PFSK-1 (cell line): ENCODE measurements around the gene EXOC7.

Experiments used
- FOXP2 ChIP-seq: optimal IDR thresholded peaks from 2 replicates; pipeline ENCODE3; 2011; ENCODE audit warnings: borderline replicate concordance, control low read depth, inconsistent platforms; ENCODE audit not compliant: insufficient read depth; ENCODE audit errors: extremely low read length, extremely low read depth
- POLR2AphosphoS5 ChIP-seq: IDR thresholded peaks from 2 replicates; pipeline ENCODE4 v1.6.1; 2012; ENCODE audit warnings: low read depth, mild to moderate bottlenecking, control low read depth, low read length, moderate library complexity
- REST ChIP-seq, 2 experiments: IDR thresholded peaks; 2 replicates each; pipeline versions ENCODE4 v1.6.1 to v1.8.0; 2011 to 2012; ENCODE audit warnings: low read depth in 2 of 2, low read length in 2 of 2, control low read depth in 1 of 2, inconsistent platforms in 1 of 2, mild to moderate bottlenecking in 1 of 2, moderate library complexity in 1 of 2; ENCODE audit not compliant: insufficient read depth in 1 of 2
- SIN3A ChIP-seq: IDR thresholded peaks from 2 replicates; pipeline ENCODE4 v1.6.1; 2012; ENCODE audit warnings: mild to moderate bottlenecking, low read length, moderate library complexity, borderline replicate concordance; ENCODE audit not compliant: insufficient read depth
- TAF1 ChIP-seq: IDR thresholded peaks from 2 replicates; pipeline ENCODE4 v1.6.1; 2012; ENCODE audit warnings: low read length, control low read depth, borderline replicate concordance; ENCODE audit not compliant: insufficient read depth

EXOC7 gene

GRCh38 chr17:76088041-76088867, 15.3 kb downstream of the EXOC7 start:
- TF ChIP-seq FOXP2 (no peak), POLR2AphosphoS5 (no peak), REST (IDR thresholded peaks at IDR 0.05; ENCODE audit: insufficient read depth in 1 of 2, low read depth in 2 of 2, low read length in 2 of 2) (no peak), SIN3A (no peak), TAF1 (no peak)

- no peak for TF ChIP-seq SIN3A
- no peak for TF ChIP-seq FOXP2
- TF ChIP-seq TAF1: no peak
- TF ChIP-seq POLR2AphosphoS5: no peak
- no peak for TF ChIP-seq REST (IDR thresholded peaks at IDR 0.05; ENCODE audit: insufficient read depth in 1 of 2, low read depth in 2 of 2, low read length in 2 of 2)
These were observed 16.1 kb downstream of the EXOC7 start for GRCh38 chr17:76087531-76087930.

- no peak for TF ChIP-seq REST (IDR thresholded peaks at IDR 0.05; ENCODE audit: insufficient read depth in 1 of 2, low read depth in 2 of 2, low read length in 2 of 2)
- TF ChIP-seq POLR2AphosphoS5: no peak
- TF ChIP-seq TAF1: no peak
- no peak for TF ChIP-seq SIN3A
- no peak for TF ChIP-seq FOXP2
These were observed 17.2 kb downstream of the EXOC7 start for GRCh38 chr17:76086384-76086783.

GRCh38 chr17:76085731-76086366, 17.7 kb downstream of the EXOC7 start:
- TF ChIP-seq FOXP2: no peak
- TF ChIP-seq POLR2AphosphoS5: no peak
- no peak for TF ChIP-seq REST (IDR thresholded peaks at IDR 0.05; ENCODE audit: insufficient read depth in 1 of 2, low read depth in 2 of 2, low read length in 2 of 2)
- no peak for TF ChIP-seq TAF1
- no peak for TF ChIP-seq SIN3A
